GM12878 (cell line): ENCODE results near the gene PLGRKT. TPM values are rescaled to one million over a fixed set of nuclear protein-coding genes. Genes with fewer than 3 reads are reported as not detected.

Source experiments
- ATAC-seq: fragments of 200-7000 bp; cut with Tn5 transposase; 3 replicates; pipeline ENCODE4 v1.9.1; 2020; ENCODE audit warnings: mild to moderate bottlenecking, moderate library complexity
- BruUV-seq: library from RNA; stranded (reverse); fragments of 400-500 nt; replicated peaks from 2 replicates; lab custom pipeline; 2021; lab: Mats Ljungman, UMichigan
- CTCF ChIA-PET: fragments of 300-600 bp; sonication (Branson Sonifier 250); formaldehyde crosslinking; extraction: SDS; loops from one replicate; lab custom pipeline; 2021; ENCODE audit warnings: inconsistent platforms; lab: Yijun Ruan, JAX
- POLR2A ChIA-PET: fragments of 350-600 bp; formaldehyde crosslinking; extraction: SDS; loops from one replicate; lab custom pipeline; 2021; ENCODE audit warnings: inconsistent platforms; lab: Charles Lee
- RAD21 ChIA-PET: fragments of 300-600 bp; sonication (Branson Sonifier 250); formaldehyde crosslinking; loops from one replicate; lab custom pipeline; 2023; ENCODE audit warnings: antibody characterized with exemption; ENCODE audit not compliant: unreplicated experiment; lab: Charles Lee
- SMC1A ChIA-PET: fragments of 300-600 bp; sonication (Branson Sonifier 250); formaldehyde crosslinking; loops from one replicate; lab custom pipeline; 2023; ENCODE audit not compliant: unreplicated experiment, uncharacterized antibody; lab: Charles Lee
- DNase-seq: peaks from one replicate; pipeline ENCODE4 v3.0.0-alpha.2; 2011; ENCODE audit warnings: low read depth, low spot score
- FAIRE-seq: peaks from 3 replicates; lab custom pipeline; 2011; peaks lifted over from hg19 to GRCh38; lab: Jason Lieb, UNC
- H2AFZ ChIP-seq: 2 replicates; pipeline ENCODE4 v1.6.0; 2011; ENCODE audit warnings: low read depth, low read length, control low read depth; ENCODE audit not compliant: control insufficient read depth
- H3K27ac ChIP-seq: 2 replicates; pipeline ENCODE4 v1.5.1; 2011; ENCODE audit warnings: control low read depth; ENCODE audit not compliant: control insufficient read depth, insufficient read depth
- H3K27me3 ChIP-seq, 2 experiments: replicated peaks in 1 of 2; 2 replicates each; pipeline versions ENCODE4 v1.6.0 to v1.6.1; 2011; ENCODE audit warnings: low read length in 1 of 2; ENCODE audit not compliant: control insufficient read depth in 2 of 2, insufficient read depth in 2 of 2
- H3K36me3 ChIP-seq, 2 experiments: 2 replicates each; pipeline ENCODE4 v1.5.1; 2011; ENCODE audit warnings: low read length in 1 of 2; ENCODE audit not compliant: control insufficient read depth in 2 of 2, insufficient read depth in 2 of 2
- H3K4me1 ChIP-seq: 2 replicates; pipeline ENCODE4 v1.6.1; 2011; ENCODE audit warnings: mild to moderate bottlenecking, low read length, moderate library complexity, mixed read lengths; ENCODE audit not compliant: control insufficient read depth, insufficient read depth
- H3K4me2 ChIP-seq: 2 replicates; pipeline ENCODE4 v1.6.0; 2011; ENCODE audit warnings: control low read depth; ENCODE audit not compliant: control insufficient read depth, insufficient read depth
- H3K4me3 ChIP-seq: fragments of 200-600 bp; sonication (generic); 2 replicates; pipeline ENCODE4 v1.5.1; 2016
- H3K79me2 ChIP-seq: 2 replicates; pipeline ENCODE4 v1.6.0; 2011; ENCODE audit warnings: low read length; ENCODE audit not compliant: control insufficient read depth, insufficient read depth
- H3K9ac ChIP-seq: 2 replicates; pipeline ENCODE4 v1.8.0; 2011; ENCODE audit warnings: low read length, control low read depth, mixed read lengths; ENCODE audit not compliant: control insufficient read depth, insufficient read depth
- H3K9me3 ChIP-seq: replicated peaks from 3 replicates; pipeline ENCODE4 v1.5.1; 2011; ENCODE audit warnings: mild to moderate bottlenecking, low read length; ENCODE audit not compliant: control insufficient read depth, insufficient read depth
- H4K20me1 ChIP-seq: 2 replicates; pipeline ENCODE4 v1.6.0; 2011; ENCODE audit not compliant: control insufficient read depth, insufficient read depth
- CBFB ChIP-seq: IDR thresholded peaks from 2 replicates; pipeline ENCODE4 v1.6.1; 2016; ENCODE audit warnings: antibody characterized with exemption, low read depth
- EGR1 ChIP-seq, 2 experiments: IDR thresholded peaks; 1 replicate in 1 of 2; 2 replicates in 1 of 2; pipeline ENCODE4 v1.6.1; 2011 to 2012; ENCODE audit warnings: low read depth in 2 of 2, low read length in 2 of 2, borderline replicate concordance in 1 of 2, mild to moderate bottlenecking in 1 of 2, moderate library complexity in 1 of 2
- EZH2 ChIP-seq: IDR thresholded peaks from 2 replicates; pipeline ENCODE4 v1.6.1; 2012; ENCODE audit warnings: low read depth, mild to moderate bottlenecking, control low read depth, inconsistent platforms, low read length, borderline replicate concordance; ENCODE audit not compliant: control insufficient read depth
- FOXM1 ChIP-seq: IDR thresholded peaks from 2 replicates; pipeline ENCODE4 v1.6.1; 2012; ENCODE audit warnings: low read depth, mild to moderate bottlenecking, inconsistent platforms, low read length, moderate library complexity
- KDM1A ChIP-seq: fragments of 200-600 bp; sonication (generic); IDR thresholded peaks from 2 replicates; pipeline ENCODE4 v1.6.1; 2016; ENCODE audit warnings: borderline replicate concordance
- MAX ChIP-seq: IDR thresholded peaks from 2 replicates; pipeline ENCODE4 v1.6.1; 2012; ENCODE audit warnings: low read depth, low read length, improper control_type of control experiment
- MTA2 ChIP-seq: fragments of 450-650 bp; IDR thresholded peaks from 2 replicates; pipeline ENCODE4 v1.6.1; 2016; ENCODE audit warnings: low read depth, mild to moderate bottlenecking, moderate library complexity
- MTA3 ChIP-seq: IDR thresholded peaks from 2 replicates; pipeline ENCODE4 v1.6.1; 2012; ENCODE audit warnings: low read length, inconsistent platforms, borderline replicate concordance
- NKRF ChIP-seq: fragments of 450-650 bp; conservative IDR thresholded peaks from 2 replicates; pipeline ENCODE4 v1.6.1; 2017; ENCODE audit warnings: mild to moderate bottlenecking, moderate library complexity
- NR2F1 ChIP-seq: fragments of 450-650 bp; conservative IDR thresholded peaks from 2 replicates; pipeline ENCODE4 v1.6.1; 2017; ENCODE audit warnings: mild to moderate bottlenecking
- SUPT20H ChIP-seq: IDR thresholded peaks from 2 replicates; pipeline ENCODE4 v1.6.1; 2011; ENCODE audit warnings: low read depth, mild to moderate bottlenecking, low read length, moderate library complexity, borderline replicate concordance; ENCODE audit not compliant: control insufficient read depth
- WGBS: methylation state at CpG from one replicate; pipeline ENCODE4 v1.1.6; 2016; ENCODE audit warnings: low lambda C conversion rate; ENCODE audit not compliant: insufficient replicate concordance, insufficient coverage; ENCODE audit errors: missing lambda C conversion rate; 5-methylcytosine and 5-hydroxymethylcytosine counted together
- in situ Hi-C: fragments of 300-500 bp; cut with MboI; formaldehyde crosslinking; loops from 9 replicates; pipeline ENCODE4 v1.14.3; 2018; ENCODE audit warnings: mixed read lengths
- intact Hi-C: fragments of 100-400 bp; cut with micrococcal nuclease; formaldehyde crosslinking; loops from one replicate; pipeline ENCODE4 v1.14.2; 2022; ENCODE audit not compliant: unreplicated experiment
- polyA plus RNA-seq, 11 experiments: library from polyadenylated mRNA; depleted of rRNA in 4 of 11; unstranded in 6 of 11; stranded (reverse) in 5 of 11; fragments of >200 nt; fragmentation: Nextera tagmentation in 4 of 11; fragmentation: Illumina TruSeq in 1 of 11; extraction: Ambion mirVana in 4 of 11; extraction: Trizol in 1 of 11; gene quantifications; 1 replicate in 1 of 11; 2 replicates in 10 of 11; pipeline versions ENCODE4 v1.2.1 to v1.2.3, GENCODE V29; 2011 to 2016; ENCODE audit warnings: inconsistent platforms in 2 of 11, missing spikeins in 2 of 11, low read depth in 1 of 11
- total RNA-seq, 4 experiments: library from RNA; depleted of rRNA in 3 of 4; stranded (reverse); fragments of >200 nt in 3 of 4; fragmentation: Illumina TruSeq in 1 of 4; extraction: Trizol in 1 of 4; gene quantifications; 2 replicates each; pipeline versions ENCODE4 v1.2.1 to v1.2.3, GENCODE V29; 2013 to 2021
- TF ChIP-seq, protein P1 (sequence below): fragments of 450-650 bp; formaldehyde crosslinking; IDR thresholded peaks from 2 replicates; pipeline ENCODE4 v1.4.0; 2020; ENCODE audit warnings: mild to moderate bottlenecking, moderate library complexity

Gene PLGRKT
- total and polyA plus RNA-seq, 10 of the 15 experiments (the other 5 are each of a cell fraction or from before 2014, with no cell fraction given) = 25.2 to 72.3 (median 38.4) TPM

GRCh38 chr9:5430912-5431311 is 6.8 kb downstream of the PLGRKT start:
- Histone ChIP-seq H2AFZ (no peak overlapping the region), H3K4me1 (no peaks in the 10 kb centered on the region; the same call in 1 of the 2 replicates), H3K9ac (no peak overlapping the region), H3K36me3 (peaks cover 1 to 6% of the 10 kb centered on the region in 2 experiments; a peak in 3 of 4 replicates), H3K27ac (no peak overlapping the region), H3K4me3 (no peak overlapping the region), H3K79me2 (peaks cover 3% of the 10 kb centered on the region), H3K4me2 (no peak overlapping the region), H3K9me3 (no peaks in the 10 kb centered on the region; the same call in 1 of the 3 replicates), H3K27me3 (no peaks in the 10 kb centered on the region), H4K20me1 (no peaks in the 10 kb centered on the region)
- FAIRE-seq (no peak), DNase-seq (no peak), ATAC-seq (no peak)
- no TSS peak for BruUV-seq
- in situ Hi-C loops (no loop called here), intact Hi-C loops (no loop called here)
- TF ChIP-seq EGR1 (IDR thresholded peaks at IDR 0.05; ENCODE audit: borderline replicate concordance in 1 of 2, low read depth in 2 of 2, low read length in 2 of 2) (no peak), CBFB (no peak), NKRF (no peak), EZH2 (no peak), SUPT20H (no peak), FOXM1 (no peak), MTA3 (no peak), MAX (no peak), NR2F1 (no peak), MTA2 (no peak), KDM1A (no peak)
- TF ChIP-seq, protein P1, sequence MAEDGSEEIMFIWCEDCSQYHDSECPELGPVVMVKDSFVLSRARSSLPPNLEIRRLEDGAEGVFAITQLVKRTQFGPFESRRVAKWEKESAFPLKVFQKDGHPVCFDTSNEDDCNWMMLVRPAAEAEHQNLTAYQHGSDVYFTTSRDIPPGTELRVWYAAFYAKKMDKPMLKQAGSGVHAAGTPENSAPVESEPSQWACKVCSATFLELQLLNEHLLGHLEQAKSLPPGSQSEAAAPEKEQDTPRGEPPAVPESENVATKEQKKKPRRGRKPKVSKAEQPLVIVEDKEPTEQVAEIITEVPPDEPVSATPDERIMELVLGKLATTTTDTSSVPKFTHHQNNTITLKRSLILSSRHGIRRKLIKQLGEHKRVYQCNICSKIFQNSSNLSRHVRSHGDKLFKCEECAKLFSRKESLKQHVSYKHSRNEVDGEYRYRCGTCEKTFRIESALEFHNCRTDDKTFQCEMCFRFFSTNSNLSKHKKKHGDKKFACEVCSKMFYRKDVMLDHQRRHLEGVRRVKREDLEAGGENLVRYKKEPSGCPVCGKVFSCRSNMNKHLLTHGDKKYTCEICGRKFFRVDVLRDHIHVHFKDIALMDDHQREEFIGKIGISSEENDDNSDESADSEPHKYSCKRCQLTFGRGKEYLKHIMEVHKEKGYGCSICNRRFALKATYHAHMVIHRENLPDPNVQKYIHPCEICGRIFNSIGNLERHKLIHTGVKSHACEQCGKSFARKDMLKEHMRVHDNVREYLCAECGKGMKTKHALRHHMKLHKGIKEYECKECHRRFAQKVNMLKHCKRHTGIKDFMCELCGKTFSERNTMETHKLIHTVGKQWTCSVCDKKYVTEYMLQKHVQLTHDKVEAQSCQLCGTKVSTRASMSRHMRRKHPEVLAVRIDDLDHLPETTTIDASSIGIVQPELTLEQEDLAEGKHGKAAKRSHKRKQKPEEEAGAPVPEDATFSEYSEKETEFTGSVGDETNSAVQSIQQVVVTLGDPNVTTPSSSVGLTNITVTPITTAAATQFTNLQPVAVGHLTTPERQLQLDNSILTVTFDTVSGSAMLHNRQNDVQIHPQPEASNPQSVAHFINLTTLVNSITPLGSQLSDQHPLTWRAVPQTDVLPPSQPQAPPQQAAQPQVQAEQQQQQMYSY (CRISPR knock-in tag) = no peak
- SMC1A ChIA-PET = interaction anchor here (3.7 kb wide), 1 partner anchor 10 kb away, joined by 14 read pairs; no protein-coding TSS in a partner anchor
- RAD21 ChIA-PET = no interaction called here
- POLR2A ChIA-PET = interaction anchor here (0.6 kb wide), 1 partner anchor 169 kb away, joined by 3 read pairs; no protein-coding TSS in a partner anchor
- CTCF ChIA-PET = interaction anchor here (1.6 kb wide), 1 partner anchor 158 kb away, joined by 6 read pairs; no protein-coding TSS in a partner anchor
- 50% methylated on average over 3 of the region's 3 CpGs for WGBS
